ENCODE results near the gene HP1BP3. TPM values are rescaled to one million over a fixed set of nuclear protein-coding genes. Genes with fewer than 3 reads are reported as not detected.

HP1BP3 gene
- total RNA-seq, 1 donor from 2014 or later = 164 TPM

DNA sequence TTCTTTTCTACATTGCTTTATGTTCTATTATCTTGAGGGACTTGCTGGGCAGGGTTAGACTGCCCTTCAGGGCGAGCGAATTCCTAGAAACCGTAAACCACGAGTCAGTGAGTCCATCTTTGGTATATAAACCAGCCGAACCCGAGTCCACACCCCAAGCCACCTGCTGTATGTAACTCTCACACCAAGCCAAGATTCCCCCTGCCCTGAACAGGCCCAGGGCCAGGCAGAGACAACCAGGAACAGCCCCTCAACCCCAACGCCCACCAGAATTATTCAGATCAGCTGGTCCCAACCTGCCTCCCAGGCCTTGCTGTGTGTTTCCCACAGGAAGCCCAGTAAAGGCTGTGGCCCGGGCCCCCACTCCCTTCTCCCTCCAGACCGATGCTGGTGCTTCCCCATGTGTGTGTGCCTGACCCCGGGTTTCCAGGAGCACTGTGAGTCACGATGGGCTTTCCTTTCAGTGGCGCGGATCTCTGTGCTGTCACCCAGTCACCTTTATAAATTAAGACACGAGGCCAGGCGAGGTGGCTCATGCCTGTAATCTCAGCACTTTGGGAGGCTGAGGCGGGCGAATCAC is 86.4 kb downstream of the HP1BP3 start:
- Mint-ChIP-seq H3K36me3 (ENCODE audit: low read depth, unreplicated experiment) (peaks cover 4% of the 10 kb centered on the region), H3K9me3 (ENCODE audit: unreplicated experiment) (no peaks in the 10 kb centered on the region), H3K27ac (ENCODE audit: unreplicated experiment) (no peak overlapping the region), H3K27me3 (ENCODE audit: unreplicated experiment) (peaks cover 8% of the 10 kb centered on the region), H3K4me3 (ENCODE audit: unreplicated experiment) (no peak overlapping the region), H3K4me1 (ENCODE audit: unreplicated experiment) (peaks cover 4% of the 10 kb centered on the region)
- TF ChIP-seq, protein P1, sequence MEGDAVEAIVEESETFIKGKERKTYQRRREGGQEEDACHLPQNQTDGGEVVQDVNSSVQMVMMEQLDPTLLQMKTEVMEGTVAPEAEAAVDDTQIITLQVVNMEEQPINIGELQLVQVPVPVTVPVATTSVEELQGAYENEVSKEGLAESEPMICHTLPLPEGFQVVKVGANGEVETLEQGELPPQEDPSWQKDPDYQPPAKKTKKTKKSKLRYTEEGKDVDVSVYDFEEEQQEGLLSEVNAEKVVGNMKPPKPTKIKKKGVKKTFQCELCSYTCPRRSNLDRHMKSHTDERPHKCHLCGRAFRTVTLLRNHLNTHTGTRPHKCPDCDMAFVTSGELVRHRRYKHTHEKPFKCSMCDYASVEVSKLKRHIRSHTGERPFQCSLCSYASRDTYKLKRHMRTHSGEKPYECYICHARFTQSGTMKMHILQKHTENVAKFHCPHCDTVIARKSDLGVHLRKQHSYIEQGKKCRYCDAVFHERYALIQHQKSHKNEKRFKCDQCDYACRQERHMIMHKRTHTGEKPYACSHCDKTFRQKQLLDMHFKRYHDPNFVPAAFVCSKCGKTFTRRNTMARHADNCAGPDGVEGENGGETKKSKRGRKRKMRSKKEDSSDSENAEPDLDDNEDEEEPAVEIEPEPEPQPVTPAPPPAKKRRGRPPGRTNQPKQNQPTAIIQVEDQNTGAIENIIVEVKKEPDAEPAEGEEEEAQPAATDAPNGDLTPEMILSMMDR (IDR thresholded peaks at IDR 0.05; ENCODE audit: unreplicated experiment) = no peak
- no peak for DNase-seq (ENCODE audit: low spot score)

DNA sequence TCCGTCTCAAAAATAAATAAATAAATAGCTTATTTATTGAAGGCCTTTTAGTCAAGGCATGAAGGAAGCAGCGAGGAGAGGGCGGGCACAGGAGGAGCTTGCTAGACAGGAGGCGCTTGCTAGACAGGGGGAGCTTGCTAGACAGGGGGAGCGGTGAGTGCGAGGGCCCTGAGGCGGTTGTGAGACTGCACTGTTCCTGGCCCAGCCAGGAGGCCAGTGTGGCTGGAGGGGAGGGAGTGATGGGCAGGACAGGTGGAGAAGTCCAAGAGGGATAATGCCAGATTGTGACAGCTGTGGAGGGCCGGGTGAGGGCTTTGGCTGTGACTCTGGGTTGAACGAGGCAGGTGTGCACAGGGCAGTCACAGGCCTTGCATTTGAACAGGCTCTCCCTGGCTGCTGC is 87.5 kb downstream of the HP1BP3 start:
- Mint-ChIP-seq H3K4me1 (ENCODE audit: unreplicated experiment) (peaks cover 4% of the 10 kb centered on the region), H3K27me3 (ENCODE audit: unreplicated experiment) (peaks cover 10% of the 10 kb centered on the region), H3K36me3 (ENCODE audit: low read depth, unreplicated experiment) (peaks cover 4% of the 10 kb centered on the region), H3K27ac (ENCODE audit: unreplicated experiment) (no peak overlapping the region), H3K9me3 (ENCODE audit: unreplicated experiment) (no peaks in the 10 kb centered on the region), H3K4me3 (ENCODE audit: unreplicated experiment) (no peak overlapping the region)
- DNase-seq (ENCODE audit: low spot score) = no peak
- TF ChIP-seq, protein P1 (IDR thresholded peaks at IDR 0.05; ENCODE audit: unreplicated experiment) = no peak

GRCh38 chr1:20698195-20698910 is 88.8 kb downstream of the HP1BP3 start:
- H3K27me3 Mint-ChIP-seq (ENCODE audit: unreplicated experiment) = peaks cover 8% of the 10 kb centered on the region
- TF ChIP-seq, protein P1 (IDR thresholded peaks at IDR 0.05; ENCODE audit: unreplicated experiment) = no peak
- peaks cover 4% of the 10 kb centered on the region for H3K4me1 Mint-ChIP-seq (ENCODE audit: unreplicated experiment)
- no peaks in the 10 kb centered on the region for H3K9me3 Mint-ChIP-seq (ENCODE audit: unreplicated experiment)
- no peak for DNase-seq (ENCODE audit: low spot score)
- H3K4me3 Mint-ChIP-seq (ENCODE audit: unreplicated experiment) = no peak overlapping the region
- peaks cover 4% of the 10 kb centered on the region for H3K36me3 Mint-ChIP-seq (ENCODE audit: low read depth, unreplicated experiment)
- no peak overlapping the region for H3K27ac Mint-ChIP-seq (ENCODE audit: unreplicated experiment)

GRCh38 chr1:20697563-20697962 is 89.5 kb downstream of the HP1BP3 start:
- no peak overlapping the region for H3K27ac Mint-ChIP-seq (ENCODE audit: unreplicated experiment)
- peaks cover 4% of the 10 kb centered on the region for H3K4me1 Mint-ChIP-seq (ENCODE audit: unreplicated experiment)
- TF ChIP-seq, protein P1 (IDR thresholded peaks at IDR 0.05; ENCODE audit: unreplicated experiment) = no peak
- no peaks in the 10 kb centered on the region for H3K36me3 Mint-ChIP-seq (ENCODE audit: low read depth, unreplicated experiment)
- peaks cover 7% of the 10 kb centered on the region for H3K27me3 Mint-ChIP-seq (ENCODE audit: unreplicated experiment)
- no peaks in the 10 kb centered on the region for H3K9me3 Mint-ChIP-seq (ENCODE audit: unreplicated experiment)
- no peak for DNase-seq (ENCODE audit: low spot score)
- no peak overlapping the region for H3K4me3 Mint-ChIP-seq (ENCODE audit: unreplicated experiment)
